Progenitor cell of endocrine pancreas (in vitro differentiated cells): ENCODE data around the gene DCC. TPM values are rescaled to one million over a fixed set of nuclear protein-coding genes. Genes with fewer than 3 reads are reported as not detected.

ENCODE experiments used
- DNase-seq: peaks from one replicate; pipeline ENCODE4 v3.0.0; 2021; ENCODE audit warnings: low spot score; ENCODE audit not compliant: unreplicated experiment
- H3K27ac Mint-ChIP-seq: 2 replicates; pipeline ENCODE4 v1.8.0; 2021; ENCODE audit warnings: mild to moderate bottlenecking, moderate library complexity, mixed read lengths
- H3K27me3 Mint-ChIP-seq: 2 replicates; pipeline ENCODE4 v1.8.0; 2021; ENCODE audit warnings: mixed read lengths
- H3K36me3 Mint-ChIP-seq: 2 replicates; pipeline ENCODE4 v1.8.0; 2022; ENCODE audit warnings: mixed read lengths; ENCODE audit not compliant: insufficient read depth
- H3K4me1 Mint-ChIP-seq: 2 replicates; pipeline ENCODE4 v1.8.0; 2021; ENCODE audit warnings: low read depth, mixed read lengths
- H3K4me3 Mint-ChIP-seq: 2 replicates; pipeline ENCODE4 v1.8.0; 2021; ENCODE audit warnings: low read depth, mild to moderate bottlenecking, moderate library complexity, mixed read lengths
- H3K9me3 Mint-ChIP-seq: 2 replicates; pipeline ENCODE4 v1.8.0; 2021; ENCODE audit warnings: low read depth, mixed read lengths
- total RNA-seq: library from RNA; stranded (reverse); gene quantifications from 2 replicates; pipeline ENCODE4 v1.2.1, GENCODE V29; 2021
- TF ChIP-seq, protein P1 (sequence below): fragments of 200-600 bp; sonication (generic); IDR thresholded peaks from one replicate; pipeline ENCODE4 v1.5.0; 2021; ENCODE audit warnings: antibody characterized with exemption, mild to moderate bottlenecking; ENCODE audit not compliant: unreplicated experiment

Gene DCC
- total RNA-seq, 1 donor from 2014 or later: 8.4 TPM

DNA sequence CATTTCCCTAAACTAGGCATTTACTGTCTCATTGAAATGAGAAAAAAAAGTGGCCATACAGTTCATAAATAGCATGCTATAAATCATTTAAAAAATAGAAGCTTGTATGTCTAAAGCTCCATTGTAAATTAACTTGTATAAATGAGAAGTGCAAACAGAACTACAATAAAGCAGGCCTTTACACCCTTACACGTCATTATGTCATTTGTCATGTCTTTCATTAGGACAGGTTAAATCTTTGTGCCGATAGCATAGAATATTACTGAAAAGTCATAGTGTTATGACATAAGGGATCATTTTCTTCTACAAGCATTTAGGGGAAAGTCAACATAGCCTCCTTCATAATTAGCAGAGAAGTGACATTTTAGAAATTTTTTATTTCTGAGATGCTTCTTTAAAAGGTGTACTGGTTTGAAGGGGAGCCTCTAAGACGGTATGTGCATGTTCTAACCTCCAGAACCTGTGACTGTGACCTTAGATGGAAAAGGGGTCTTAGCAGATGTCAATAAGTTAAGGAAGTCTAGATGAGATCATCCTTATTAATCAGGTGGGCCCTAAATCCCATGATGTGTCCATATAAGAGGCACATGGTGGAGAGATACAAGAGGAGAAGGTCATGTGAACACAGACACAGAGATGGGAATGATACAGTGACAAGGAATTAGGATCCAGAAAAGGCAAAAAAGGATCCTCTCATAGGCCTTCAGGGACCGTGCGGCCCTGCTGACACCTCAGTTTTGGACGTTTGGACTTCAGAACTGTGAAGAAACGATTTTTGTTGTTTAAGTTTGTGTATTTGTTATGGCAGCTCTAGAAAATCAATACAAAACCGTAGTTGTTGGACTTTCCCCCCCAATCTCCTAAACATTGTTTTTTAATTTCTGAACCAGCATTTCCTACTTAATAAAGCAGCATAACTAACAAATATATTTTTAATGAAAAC lies 1020.8 kb downstream of the DCC start:
- H3K36me3 Mint-ChIP-seq: no peaks in the 10 kb centered on the region
- no peak overlapping the region for H3K4me3 Mint-ChIP-seq
- H3K27ac Mint-ChIP-seq: no peak overlapping the region
- H3K4me1 Mint-ChIP-seq: no peaks in the 10 kb centered on the region
- H3K27me3 Mint-ChIP-seq: no peaks in the 10 kb centered on the region
- TF ChIP-seq, protein P1, sequence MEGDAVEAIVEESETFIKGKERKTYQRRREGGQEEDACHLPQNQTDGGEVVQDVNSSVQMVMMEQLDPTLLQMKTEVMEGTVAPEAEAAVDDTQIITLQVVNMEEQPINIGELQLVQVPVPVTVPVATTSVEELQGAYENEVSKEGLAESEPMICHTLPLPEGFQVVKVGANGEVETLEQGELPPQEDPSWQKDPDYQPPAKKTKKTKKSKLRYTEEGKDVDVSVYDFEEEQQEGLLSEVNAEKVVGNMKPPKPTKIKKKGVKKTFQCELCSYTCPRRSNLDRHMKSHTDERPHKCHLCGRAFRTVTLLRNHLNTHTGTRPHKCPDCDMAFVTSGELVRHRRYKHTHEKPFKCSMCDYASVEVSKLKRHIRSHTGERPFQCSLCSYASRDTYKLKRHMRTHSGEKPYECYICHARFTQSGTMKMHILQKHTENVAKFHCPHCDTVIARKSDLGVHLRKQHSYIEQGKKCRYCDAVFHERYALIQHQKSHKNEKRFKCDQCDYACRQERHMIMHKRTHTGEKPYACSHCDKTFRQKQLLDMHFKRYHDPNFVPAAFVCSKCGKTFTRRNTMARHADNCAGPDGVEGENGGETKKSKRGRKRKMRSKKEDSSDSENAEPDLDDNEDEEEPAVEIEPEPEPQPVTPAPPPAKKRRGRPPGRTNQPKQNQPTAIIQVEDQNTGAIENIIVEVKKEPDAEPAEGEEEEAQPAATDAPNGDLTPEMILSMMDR: no peak
- no peak for DNase-seq
- H3K9me3 Mint-ChIP-seq: no peaks in the 10 kb centered on the region

DNA sequence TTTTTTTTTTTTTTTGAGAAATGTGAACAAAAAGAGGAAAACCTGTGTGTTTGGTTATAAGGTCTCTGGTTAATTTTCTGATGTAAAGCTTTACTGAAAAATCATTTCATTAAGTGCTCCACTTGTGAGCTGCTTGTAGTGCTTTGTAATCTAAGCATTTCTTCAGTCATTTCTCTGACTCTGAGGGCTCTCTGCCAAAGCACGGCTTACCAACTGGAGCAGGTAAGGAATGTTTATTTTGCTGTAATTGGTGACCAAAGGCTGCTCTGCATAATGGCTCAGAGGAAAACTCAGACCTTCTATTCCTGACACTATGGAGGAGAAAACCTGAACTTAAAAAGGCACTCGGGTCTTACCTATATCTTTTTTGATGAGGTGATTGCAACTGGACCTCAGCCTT lies 1035.6 kb downstream of the DCC start:
- TF ChIP-seq, protein P1: no peak
- DNase-seq: no peak
- no peaks in the 10 kb centered on the region for H3K36me3 Mint-ChIP-seq
- no peaks in the 10 kb centered on the region for H3K9me3 Mint-ChIP-seq
- no peak overlapping the region for H3K4me3 Mint-ChIP-seq
- H3K27me3 Mint-ChIP-seq: no peaks in the 10 kb centered on the region
- H3K4me1 Mint-ChIP-seq: peaks cover 4% of the 10 kb centered on the region
- no peak overlapping the region for H3K27ac Mint-ChIP-seq

DNA sequence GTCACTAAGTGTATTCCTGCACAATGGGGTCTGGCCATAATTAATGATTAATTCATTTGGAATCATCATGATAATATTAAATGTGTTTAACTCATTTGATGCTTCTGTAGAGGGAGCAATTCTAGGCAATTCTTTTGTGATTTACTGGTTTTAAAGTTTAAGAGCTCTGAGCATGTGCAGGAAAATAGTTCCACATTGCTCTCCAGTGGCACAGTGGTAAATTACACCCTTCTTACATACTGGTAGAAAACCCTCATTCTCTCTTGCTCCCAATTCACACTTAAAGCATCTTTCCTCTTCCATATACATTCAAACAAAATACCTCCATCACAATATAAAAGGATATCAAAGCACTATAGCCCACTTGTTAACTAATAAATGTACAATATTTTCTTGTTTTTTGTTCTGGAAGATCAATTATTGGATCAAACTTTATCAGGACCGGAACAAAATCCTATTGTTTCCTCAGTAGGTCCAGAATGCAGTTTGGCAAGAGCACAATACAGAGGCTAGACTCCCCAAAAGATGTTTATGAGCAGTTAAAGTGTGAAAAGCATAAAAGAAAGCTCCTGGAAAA lies 1040.2 kb downstream of the DCC start:
- Mint-ChIP-seq H3K4me3 (no peak overlapping the region), H3K4me1 (peaks cover 3% of the 10 kb centered on the region), H3K27me3 (no peaks in the 10 kb centered on the region), H3K9me3 (no peaks in the 10 kb centered on the region), H3K27ac (no peak overlapping the region), H3K36me3 (no peaks in the 10 kb centered on the region)
- TF ChIP-seq, protein P1: peak; percentile 69
- DNase-seq: no peak

DNA sequence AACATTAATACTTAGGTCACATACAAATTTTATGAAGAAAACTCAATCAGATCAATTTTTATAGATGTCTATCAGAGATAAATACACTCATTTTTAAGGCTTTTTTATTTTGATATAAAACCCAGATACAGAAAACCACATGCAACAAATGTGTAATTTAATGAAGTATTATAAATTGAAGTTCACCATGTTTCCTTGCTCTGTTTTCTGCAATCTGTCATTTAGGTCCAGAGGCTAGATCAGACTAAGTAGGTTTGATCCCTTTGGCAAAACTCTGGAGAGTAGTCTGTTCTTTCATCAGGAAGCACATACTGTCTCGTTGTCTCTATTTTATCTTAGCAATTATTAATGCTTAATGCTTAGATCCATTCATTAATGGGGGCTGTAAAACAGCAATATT lies 1042.9 kb downstream of the DCC start:
- no peaks in the 10 kb centered on the region for H3K27me3 Mint-ChIP-seq
- H3K36me3 Mint-ChIP-seq: no peaks in the 10 kb centered on the region
- peaks cover 3% of the 10 kb centered on the region for H3K4me1 Mint-ChIP-seq
- no peak overlapping the region for H3K27ac Mint-ChIP-seq
- TF ChIP-seq, protein P1: no peak
- H3K4me3 Mint-ChIP-seq: no peak overlapping the region
- DNase-seq: no peak
- H3K9me3 Mint-ChIP-seq: peaks cover 2% of the 10 kb centered on the region

DNA sequence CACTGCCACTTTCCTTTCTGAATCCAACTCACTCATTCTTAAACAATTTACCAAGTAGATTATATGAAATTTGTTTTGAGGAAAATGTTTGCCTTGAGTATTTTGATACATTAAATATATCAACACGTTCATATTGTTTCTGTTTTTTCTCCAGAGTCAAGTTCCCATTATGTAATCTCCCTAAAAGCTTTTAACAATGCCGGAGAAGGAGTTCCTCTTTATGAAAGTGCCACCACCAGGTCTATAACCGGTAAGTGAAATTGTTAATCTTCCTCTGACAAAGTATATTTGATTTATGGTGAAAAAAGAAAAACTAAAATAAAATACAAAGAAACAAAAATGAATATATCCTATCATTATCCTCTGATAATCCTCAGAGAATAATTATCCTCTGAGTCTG lies 1045.9 kb downstream of the DCC start:
- no peak for DNase-seq
- no peaks in the 10 kb centered on the region for H3K36me3 Mint-ChIP-seq
- no peaks in the 10 kb centered on the region for H3K27me3 Mint-ChIP-seq
- peaks cover under 1% of the 10 kb centered on the region for H3K4me1 Mint-ChIP-seq
- TF ChIP-seq, protein P1: no peak
- no peak overlapping the region for H3K4me3 Mint-ChIP-seq
- H3K27ac Mint-ChIP-seq: no peak overlapping the region
- peaks cover 2% of the 10 kb centered on the region for H3K9me3 Mint-ChIP-seq
